Stimulated activated CD4-positive, alpha-beta T cell treated with anti-CD3 and anti-CD28 coated beads, Interleukin-15, amount 100 ng/mL, for 1 hour (primary cell): ENCODE results near the gene TRAIP.
"Not testable (repeated sequence)": the region's sequence is repeated elsewhere in the genome, so short reads cannot be mapped to it uniquely, and the experiment has no call there.

ENCODE experiments used
- DNase-seq, 2 donors: peaks; one replicate each; pipeline ENCODE4 v3.0.0-alpha.2; 2020; ENCODE audit warnings: low read depth in 1 of 2, low spot score in 1 of 2

TRAIP gene, protein sequence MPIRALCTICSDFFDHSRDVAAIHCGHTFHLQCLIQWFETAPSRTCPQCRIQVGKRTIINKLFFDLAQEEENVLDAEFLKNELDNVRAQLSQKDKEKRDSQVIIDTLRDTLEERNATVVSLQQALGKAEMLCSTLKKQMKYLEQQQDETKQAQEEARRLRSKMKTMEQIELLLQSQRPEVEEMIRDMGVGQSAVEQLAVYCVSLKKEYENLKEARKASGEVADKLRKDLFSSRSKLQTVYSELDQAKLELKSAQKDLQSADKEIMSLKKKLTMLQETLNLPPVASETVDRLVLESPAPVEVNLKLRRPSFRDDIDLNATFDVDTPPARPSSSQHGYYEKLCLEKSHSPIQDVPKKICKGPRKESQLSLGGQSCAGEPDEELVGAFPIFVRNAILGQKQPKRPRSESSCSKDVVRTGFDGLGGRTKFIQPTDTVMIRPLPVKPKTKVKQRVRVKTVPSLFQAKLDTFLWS

DNA sequence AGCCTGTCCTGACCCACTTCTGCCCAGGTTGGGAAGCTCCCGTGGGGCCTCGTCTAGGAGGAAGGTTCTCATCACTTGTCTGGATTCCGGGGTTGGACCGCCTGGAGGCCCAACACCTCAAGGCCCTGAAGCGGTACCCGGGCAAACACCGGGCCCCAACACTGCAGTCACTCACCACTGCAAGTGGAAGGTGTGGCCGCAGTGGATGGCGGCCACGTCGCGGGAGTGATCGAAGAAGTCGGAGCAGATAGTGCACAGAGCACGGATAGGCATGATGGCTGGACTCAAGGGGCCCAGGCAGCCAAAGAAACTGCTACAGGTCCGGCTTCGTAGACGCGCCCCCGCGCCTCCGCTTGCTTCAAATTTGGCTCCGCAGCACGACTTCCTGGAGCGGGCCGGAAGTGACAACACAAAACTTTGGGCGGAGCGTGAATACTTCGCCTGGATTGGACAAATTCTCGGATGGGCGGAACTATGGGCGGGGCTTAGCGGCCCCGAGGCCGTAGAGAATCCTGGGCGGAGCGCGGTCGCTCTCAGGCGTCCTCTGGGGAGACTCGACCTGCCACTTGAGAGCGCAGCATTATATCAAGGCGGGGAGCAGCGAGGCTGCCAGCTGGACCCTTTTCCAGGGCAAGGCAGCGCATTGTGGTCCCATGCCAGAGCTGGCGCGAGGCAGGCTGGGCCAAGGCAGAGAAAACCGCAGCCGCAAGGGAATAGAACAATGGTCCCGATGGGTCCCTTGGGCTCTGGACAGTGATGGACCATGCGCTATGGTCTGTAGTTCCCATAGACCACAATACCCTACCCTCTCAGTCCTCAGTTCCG, at the start of gene TRAIP:
Gene TRAIP, minus strand, starts transcription at position 384 of the 825 bp plus-strand sequence. Its CDS starts 111 bp downstream, at position 273.
- DNase-seq = peak; percentile 86

DNA sequence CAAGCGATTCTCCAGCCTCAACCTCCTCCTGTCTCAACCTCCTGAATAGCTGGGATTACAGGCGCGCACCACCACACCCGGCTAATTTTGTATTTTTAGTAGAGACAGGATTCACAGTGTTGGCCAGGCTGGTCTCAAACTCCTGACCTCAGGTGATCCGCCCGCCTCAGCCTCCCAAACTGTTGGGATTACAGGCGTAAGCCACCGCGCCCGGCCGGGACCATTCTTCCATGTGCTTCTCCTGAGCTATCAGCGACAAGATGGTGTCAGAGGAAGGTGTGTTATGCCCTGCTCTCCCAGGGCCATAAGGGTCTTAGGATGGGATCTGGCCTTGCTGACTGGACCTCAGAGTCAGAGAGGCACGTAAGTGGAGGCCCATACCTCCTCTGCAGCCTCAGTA, 48.1 kb upstream of the TRAIP start:
- DNase-seq = not testable (repeated sequence)

DNA sequence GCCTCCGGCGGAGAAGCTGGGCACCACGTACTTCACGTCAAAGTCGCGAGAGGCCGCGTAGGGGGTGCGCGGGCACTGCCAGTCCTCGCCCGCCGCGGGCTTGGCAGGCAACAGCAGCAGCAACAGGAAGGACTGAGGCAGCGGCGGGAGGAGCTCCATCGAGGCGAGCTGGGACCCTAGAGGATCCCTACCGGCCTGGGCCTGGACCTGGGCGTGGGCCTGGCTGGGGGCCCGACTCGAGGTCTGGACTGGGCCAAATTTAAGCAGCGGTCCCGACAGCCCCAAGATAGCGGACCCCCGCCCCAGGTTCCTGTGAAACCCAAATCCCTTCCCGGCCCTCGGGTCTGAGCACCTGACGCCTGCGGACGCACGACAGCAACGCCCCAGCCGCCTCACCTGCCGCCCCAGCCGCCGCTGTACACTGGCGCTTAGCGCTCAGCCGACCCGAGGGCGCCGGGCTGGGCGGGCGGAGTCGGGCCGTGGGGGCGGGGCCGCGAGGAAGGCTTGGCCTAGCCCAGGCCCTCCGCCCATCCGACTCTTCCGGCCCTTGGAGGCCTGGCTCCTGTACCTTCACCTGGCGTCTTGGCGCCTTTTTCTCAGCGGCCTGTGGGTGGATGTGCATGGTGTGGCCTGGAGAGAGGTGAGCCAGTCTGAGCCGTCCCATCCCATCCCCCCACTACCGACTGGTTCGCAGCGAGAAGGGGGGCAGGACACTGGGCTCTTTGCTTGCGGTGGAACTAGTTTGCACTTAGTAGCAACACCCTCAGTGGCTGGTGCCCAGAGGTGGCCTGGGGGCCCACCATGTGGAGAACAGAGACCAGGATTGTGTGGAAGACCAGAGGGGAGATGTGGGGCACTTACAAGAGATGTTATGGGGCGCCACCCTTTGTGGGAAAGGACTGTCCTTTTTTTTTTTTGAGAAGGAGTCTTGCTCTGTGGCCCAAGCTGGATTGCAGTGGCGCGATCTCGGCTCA, 47.4 kb upstream of the TRAIP start, which contains the start of gene MST1R:
Gene MST1R, minus strand, starts transcription at position 423 of the 974 bp plus-strand sequence. Its CDS starts 264 bp downstream, at position 159.
- peak; percentile 62 to 77 for DNase-seq

DNA sequence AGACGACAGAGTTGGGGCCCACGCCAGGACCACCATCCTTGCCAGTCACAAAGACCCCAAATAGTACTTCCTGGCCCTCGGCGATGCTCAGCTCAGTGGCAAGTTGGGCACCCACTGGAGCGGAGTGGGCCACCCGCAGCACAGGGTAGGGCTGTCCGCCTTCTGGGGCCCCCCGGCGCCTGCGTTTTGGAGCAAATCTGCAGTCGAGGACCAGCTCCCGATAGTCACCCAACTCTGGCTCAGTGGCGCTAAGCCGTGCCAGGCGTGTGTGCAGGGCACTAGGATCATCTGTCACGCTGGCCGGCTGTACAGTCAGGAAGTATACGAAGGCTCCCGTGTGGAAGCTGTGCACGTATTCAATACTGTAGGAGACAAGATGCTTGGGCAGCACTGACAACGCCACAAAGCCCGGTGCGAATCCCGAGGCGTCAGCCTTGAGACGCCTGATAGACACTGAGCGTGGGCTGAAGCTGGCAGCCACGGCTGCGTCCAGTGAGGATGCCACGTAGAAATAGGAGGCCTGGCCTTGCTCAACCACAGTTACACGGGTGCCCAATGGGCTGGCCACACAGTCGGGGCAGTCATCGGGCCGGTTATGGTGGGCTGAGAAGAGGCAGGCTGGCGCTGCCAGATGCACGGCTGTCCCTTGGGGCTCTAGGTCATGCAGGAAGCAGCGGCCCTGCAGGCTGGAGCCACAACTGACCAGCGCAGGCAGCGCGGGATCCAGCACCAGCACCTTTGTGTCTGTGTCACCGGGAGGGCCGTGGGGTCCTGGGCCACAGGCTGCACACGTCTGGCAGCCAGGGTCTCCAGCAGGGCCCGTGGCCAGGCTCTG, 46.4 kb upstream of the TRAIP start:
- no peak for DNase-seq

DNA sequence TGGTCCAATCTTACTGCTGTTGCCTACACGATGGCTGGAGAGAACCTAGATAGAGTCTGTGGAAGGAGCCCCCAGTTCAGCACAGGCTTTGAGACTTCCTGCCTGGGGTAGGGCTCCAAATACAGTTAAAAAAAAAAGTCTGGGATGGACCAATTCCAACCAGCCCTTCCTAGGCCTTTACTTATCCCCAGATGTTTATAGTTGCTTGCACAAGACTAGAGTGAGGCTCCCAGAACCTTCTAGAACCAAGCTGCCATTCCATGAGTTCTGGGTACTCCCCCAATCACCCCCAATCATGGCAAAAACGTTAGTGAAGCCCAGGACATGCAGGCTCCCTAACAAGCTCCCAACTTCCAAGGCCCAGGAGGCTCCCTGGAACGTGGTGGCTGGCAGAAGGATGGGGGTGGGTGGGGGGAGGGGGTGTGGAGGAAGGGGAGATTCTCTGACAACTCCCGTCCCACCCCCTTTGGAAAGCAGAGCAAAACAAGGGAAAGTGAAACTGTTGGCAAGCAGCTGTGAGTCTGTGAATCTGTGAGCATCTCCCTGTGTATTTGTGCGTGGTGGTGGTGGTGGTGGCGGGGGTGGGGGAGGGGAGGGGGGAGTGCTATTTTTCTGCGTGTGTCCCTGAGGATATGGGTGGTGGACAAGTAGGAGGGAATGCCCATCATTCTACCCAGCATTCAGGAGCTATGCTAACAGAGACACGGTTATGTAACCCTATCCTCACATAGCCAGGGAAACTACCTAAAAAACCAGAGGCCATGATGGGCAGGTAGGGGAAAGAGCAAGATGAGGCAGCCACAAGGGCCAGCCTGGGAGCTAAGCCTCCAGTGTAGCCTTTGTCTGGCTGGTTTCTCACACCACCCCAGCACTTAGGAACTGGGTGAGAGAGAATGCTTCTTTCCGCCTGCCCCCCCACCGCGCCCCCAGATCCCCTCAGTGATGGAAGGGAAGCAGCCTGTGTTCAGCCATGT, 45.3 kb upstream of the TRAIP start:
- DNase-seq = no peak

DNA sequence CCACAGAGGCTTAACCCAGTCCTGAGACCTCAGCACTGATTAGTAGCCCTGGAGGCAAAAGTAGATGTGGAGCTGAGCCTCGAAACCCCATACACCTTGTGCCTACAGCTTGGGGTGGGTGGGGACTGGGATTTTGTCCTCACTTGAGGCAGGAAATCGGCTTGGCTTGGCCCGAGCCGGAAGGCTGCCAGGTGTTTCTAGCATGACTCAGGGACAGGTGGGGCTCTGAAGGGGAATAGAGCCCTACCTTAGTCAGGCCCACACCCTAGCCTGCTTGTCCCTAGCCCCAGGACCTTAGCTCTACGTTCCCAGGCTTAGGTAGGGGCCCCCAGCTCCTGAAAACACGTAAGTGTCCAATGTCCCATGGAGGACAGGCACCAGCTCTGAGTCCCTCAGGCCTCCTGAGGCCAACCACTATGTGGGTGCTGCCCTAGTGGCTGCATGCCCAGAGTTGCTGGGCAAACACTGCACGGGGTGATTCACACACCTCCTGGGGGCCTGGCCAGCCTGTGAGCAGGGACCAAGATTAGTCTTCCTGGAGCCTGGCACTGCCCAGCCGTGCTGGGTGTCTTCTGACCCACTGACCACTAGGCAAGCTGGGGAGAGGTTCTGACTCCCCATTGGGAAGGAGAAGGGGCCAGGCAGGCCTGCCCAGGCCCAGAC, 44.3 kb upstream of the TRAIP start:
- no peak for DNase-seq

DNA sequence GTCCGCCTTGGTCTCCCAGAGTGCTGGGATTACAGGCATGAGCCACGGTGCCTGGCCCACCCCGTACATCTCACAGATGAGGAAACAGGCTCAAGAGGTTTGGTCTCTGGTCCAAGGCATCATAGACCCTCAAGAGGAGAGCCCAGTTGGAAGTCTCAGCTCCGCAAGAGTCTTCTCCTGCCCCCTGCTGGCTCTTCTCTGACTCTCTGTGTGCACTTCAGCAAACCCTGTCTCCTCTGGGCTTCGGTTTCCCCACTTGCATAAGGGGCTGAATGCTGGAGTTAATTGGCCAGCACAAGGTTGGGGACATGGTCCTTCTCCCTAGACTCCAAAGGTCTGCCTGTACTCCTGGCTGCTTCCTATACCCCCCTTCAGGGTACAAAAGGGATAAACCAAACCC, 43.5 kb upstream of the TRAIP start:
- DNase-seq = no peak

DNA sequence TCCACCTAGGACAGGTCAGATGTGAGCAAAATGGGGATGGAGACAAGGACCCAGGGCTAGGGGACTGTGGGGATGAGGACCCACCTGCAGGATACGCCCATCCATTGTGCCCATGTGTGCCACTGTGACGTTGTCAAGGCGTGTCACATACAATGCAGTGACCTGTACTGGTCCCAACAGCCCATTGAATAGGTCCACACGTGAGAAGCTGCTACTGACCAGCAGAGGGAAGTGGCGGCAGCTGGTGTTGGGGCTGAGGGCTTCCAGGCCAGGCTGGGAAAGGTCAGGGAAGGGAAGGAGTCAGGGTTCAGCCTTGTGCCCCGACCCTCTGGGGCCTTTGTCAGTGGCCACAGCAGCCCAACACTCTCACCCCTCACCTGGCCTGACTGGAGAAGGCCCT, 42.6 kb upstream of the TRAIP start:
- no peak for DNase-seq

DNA sequence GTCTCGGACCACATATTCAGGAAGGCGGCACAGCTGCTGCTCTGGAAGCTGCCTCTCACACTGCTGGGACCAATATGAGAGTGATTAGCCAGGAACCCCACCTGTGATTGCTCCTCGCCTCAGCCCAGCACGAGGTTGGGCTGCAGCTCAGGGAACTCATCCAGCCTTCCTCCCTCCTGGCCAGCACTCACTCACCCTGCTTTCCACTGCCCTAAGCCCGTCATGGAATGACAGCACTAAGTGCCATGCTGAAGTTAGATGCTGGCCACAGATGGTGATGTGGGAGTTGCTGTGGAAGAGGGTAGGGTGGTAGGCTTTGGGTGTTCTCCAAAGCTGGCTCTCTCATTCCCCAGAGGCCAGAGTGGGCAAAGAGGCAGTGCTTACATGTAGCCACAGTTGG, 40.0 kb upstream of the TRAIP start:
- DNase-seq = no peak

DNA sequence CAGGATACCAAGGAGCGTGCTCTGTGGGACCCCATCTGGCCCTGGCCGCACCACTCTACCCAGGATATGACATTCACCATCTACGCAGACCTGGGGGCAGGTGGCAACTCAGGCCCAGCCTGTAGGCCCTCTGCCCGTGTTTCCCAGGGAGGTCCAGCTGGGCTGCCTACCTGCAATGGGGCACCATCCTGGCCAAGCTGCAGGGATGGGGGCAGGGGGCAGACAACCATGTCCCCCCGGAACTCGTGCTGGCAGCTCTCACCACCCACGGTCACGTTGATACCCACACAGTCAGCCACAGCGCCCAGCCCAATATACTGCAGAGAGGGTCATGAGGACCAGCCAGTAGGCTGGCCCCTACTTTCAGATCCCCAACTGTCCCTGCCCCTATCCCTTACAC, 39.4 kb upstream of the TRAIP start:
- DNase-seq = no peak

DNA sequence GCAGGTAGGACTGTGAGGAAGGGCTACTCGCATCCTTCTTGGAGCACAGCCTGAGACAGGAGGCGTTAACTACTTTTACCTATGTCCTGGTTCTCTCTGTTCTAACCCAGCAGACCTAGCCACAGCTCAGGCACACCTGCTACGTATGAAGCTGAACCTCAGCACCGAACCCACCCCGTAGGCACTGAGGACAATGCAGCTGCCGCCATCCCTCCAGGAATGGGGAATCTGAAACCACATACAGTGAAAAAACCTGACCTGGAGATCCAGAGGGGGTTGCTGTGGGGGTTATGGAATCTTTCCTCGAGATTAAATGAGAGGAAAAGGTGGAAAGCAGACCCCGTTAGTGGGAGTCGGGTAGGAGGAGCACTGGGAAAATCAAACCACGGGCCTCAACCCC, 32.9 kb upstream of the TRAIP start:
- DNase-seq = no peak

DNA sequence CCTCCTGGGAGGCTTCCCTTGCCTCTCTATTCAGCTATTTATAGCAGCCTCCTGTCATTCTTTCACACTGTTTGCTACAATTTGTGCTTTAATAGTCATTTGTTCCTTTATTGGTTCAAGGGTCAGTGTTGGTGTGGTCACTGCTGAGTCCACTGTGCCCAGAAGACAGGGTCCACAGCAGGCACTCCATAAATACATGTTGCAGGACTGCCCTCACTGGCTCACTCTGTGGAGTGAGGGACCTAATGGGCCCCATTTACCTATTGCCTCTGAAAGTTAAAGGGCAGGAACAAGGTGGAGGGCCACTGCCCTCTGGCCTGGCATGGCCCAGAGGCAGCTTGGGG, 30.5 kb upstream of the TRAIP start:
- DNase-seq = no peak

DNA sequence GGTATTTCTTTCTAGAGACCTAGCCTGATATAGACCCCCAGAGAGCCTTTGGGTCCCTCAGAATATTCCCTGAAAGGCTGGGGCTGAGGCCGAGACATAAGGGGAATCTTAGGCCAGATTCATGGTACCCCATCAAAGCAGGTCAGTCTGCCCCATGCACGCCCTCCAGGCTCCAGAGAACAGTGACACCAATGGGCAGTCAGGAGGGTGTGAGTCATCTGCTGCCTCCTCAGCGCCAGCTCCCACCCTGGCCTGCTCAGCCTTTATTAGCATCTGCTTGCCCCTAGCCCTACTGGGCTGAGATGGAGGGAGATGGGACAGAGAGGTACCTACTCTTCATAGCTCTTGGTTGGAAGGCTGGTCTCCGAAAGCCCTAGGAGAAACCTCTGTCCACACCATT, 27.6 kb upstream of the TRAIP start:
- DNase-seq = no peak

DNA sequence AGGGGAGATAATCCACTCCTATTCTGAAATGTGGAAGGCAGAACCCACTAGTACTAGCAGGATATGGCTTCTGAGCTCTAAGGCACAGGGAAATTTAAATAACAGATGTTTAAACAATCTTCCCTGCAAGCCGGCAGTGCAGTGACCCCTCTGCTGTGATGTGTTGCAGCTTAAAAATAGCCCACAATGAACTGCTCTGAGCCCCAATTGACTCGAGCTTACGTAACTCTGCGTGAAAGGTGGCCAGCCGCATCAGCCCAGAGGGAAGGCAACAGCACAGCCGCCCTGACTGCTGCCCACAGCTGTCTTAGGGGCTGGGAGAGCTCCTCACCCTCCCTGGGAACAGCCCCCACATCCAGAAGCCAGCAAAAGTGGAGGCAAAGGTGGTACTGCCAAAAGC, 25.8 kb upstream of the TRAIP start:
- no peak for DNase-seq

DNA sequence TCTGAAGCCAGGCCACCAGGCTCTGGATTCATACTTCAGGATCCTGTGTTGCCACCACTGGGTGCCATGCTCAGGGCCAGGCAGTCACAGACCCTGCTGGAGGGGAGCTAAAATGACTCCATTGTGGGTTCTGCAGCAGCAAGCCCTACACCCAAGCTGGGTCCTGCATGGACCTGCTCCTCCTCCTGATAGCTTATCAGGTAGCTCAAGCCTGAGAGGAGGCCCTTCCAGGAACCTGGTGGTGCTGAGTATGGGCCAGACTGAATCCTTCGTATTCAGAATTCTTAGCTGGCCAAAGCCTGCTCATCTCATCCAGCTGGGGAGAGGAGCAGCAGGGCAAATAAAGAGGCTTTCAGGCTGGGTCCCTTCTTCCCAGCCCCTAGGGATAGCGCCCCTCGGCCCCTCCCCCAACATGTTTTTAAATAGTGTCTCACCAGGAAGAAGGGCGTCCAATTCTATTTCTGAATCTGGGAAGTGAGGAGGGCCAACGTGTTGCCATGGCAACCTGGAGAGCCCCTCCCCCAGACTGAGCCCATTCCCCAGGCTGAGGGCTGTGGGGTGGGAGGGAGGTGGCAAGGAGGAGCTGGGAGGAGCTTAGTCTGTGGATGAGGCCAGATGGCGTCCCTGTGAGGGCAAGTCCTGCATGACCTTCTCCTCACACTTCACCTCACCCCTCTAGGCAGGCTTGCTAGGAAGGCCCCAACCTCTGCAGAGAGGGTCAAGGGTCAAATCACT, 24.4 kb upstream of the TRAIP start:
- no peak for DNase-seq

DNA sequence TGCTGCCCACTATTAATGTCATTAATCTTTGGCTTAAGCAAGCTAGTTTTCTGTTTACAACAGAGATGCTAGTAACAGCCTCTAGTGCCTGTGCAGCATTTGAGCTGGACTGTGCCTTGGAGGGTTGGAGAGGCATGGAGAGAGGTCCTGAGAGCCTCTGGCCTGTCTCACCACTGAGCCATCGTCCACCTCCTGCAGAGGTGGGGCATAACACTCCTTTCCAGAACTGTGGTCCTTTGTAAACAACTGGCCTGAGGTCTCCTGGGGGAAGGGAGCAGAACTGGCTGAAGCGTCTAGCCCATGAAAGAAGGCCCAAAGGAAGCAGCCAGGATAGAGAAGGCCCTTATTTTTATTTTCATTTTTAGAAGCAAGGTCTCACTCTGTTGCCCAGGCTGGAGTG, 23.4 kb upstream of the TRAIP start:
- no peak for DNase-seq

DNA sequence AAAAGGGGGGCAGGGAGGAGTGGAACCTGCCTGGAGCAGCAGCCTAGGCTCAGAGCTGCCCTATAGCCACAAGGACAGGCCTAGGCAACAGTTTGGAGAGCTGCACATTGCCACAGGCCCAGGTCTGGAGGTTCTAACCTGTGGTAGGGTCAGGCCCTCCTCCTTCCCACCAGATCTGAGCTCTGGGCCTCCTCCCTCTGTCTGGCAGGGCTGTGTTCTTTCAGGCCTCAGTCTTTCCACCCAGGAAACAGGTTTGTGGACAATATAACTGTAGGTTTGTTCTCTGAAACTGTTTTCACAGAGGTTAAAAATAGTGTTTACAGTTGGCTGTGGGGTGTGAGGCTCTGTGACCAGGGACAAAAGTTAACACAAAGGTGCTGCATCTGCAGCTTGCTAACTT, 22.3 kb upstream of the TRAIP start:
- DNase-seq = no peak

DNA sequence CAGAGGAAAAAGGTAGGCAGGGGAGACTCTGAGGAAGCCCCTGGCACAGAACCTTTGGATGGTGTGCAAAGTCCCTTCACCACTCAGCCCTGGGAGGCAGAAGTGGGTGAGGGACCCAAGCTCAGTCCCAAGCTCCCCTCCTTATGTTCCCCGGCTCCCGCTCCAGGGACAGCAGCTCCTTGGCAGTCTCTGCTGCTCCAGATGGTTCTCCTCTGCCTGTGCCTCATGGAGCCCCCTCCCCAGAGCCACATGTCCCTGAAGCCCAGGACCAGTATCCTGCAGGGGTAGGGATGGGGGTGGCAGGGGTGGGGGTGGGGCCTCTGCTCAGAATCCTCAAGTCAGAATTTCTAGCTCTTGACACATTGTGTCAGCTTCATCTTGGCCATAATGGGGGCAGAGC, 21.4 kb upstream of the TRAIP start:
- no peak for DNase-seq
